ENCODE measurements around the gene CCDC61.

CCDC61 gene

DNA sequence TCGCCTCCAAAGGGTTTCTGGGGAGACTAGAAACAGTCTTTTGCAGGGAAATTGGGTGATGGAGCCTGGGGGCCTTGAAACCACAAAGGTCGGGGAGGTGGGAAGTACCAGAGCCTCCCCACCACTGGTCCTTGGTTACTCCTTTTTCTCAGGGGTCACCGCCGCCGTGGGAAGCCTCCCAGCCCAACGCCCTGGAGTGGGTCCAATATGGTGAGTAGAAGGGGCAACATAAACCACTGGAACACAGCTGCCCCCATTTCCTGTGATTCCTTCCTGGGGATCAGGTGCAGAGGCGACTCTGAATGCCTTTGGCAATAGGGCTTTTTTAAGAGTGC, 21.8 kb downstream of the CCDC61 start:
- DNase-seq, result no peak

DNA sequence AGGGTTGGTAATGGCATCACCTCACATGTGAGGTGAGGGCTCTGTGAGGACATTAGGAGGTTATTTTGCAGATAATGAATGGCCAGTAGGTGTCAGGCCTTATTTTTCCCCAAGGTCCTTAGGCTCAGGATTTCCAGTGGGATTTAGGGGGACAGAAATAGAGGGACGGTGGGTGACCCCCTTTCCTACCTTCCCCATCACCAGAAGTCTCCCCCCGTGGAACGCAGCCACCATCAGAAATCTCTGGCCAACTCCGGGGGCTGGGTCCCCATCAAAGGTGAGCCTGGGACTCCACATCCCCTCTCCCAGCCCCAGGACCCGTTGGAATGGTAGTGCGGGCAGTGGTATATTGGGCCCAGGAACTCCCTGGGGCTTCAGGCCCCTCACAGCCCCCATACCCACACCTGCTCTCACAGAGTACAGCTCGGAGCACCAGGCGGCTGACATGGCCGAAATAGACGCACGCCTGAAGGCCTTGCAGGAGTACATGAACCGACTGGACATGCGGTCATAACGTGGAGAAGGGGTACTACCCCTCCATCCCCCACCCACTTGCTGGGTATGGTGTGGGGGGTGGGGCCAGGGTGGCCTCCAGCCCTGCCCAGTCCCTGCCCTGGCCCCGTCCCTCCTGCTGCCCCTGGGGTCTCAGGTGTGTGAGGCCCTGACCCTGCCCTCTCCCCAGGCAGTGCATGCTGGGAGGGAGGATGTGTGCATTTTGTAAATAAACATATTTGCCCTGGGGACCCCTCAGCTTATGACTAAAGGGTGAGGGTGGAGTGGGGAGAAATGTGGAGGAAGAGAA, 22.8 kb downstream of the CCDC61 start:
- no peak for DNase-seq

DNA sequence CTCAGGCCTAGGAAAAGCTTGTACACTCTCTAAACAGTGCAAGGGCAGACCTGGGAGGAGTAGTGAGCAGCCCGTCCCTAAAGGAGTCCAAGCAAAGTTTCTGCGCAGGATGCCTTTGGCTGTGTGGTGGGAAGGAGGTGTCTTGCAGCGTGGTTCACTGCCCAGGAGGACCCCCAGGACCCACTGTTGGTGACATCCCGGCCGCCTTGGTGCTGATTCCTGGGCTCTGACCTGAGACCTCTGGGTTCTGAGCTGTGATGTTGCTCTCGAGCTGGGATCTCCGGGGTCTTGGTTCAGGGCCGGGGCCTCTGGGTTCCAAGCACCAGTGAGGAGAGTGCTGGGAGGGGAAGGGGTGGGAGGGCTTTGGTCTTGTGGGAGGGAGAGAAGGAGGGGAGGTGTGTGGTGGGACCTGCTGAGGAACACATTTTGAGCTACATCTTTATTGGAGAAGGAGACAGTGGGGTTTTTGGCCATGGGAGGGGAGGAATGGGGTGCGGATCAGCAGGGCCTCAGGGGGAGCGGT, 23.5 kb downstream of the CCDC61 start:
- DNase-seq, result no peak

- no peak for DNase-seq
These were observed 24.0 kb downstream of the CCDC61 start for GRCh38 chr19:46019270-46019669.

- no peak for DNase-seq
These were observed 25.5 kb downstream of the CCDC61 start for GRCh38 chr19:46020819-46021125.

DNA sequence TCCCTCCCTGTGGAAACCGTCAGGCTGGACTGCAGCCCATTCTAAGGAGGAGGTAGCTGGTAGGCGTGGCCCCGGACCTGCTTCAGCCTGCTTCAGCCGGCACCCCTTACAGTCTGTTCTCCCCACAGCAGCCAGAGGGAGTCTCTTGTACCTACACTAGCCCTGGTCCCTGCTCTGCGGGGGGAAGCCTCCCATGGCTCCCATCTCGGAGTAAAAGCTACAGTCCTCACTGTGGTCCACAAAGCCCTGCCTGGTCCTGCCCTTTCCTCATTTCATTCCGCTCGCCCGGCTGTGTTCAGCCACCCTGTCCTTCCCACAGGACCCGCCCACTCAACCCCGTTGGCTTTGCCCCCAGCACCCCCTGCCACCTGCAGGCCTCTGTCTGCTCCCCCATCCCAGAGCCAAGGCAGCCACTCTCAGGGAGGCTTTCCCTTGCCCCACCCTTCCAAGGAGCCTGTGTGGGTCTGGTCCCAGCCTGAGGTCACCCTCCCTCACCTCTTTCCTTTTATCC, 26.3 kb downstream of the CCDC61 start:
- no peak for DNase-seq

- DNase-seq, result no peak
These were observed 26.8 kb downstream of the CCDC61 start for GRCh38 chr19:46022061-46022430.

- no peak for DNase-seq
These were observed 27.4 kb downstream of the CCDC61 start, which contains the start of gene PGLYRP1 for GRCh38 chr19:46022431-46023310. PGLYRP1 (minus strand) TSS chr19:46023053; CDS start chr19:46023021, 32 bp downstream.

DNA sequence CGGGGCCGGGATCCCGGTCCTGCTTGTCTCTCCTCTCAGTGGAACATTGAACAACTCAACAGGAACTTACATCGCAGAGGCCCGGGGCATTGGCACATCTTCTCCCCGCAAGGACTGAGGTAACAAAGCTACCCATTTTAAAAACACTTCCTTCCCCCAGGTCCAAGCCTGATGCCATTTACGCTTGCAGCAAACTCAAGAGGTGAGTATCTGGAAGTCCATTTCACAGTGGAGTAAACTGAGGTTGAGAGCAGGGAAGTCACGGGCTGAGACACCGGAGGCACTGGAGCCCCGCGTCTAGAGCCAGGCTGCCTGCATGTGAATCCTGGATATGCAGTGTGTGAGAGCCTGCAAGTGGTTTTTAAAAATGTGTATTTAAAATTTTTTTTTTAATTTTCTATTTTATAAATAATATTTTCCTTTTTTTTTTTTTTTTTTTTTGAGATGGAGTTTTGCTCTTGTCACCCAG, 28.1 kb downstream of the CCDC61 start:
- no peak for DNase-seq

- DNase-seq, result no peak
These were observed 30.6 kb downstream of the CCDC61 start for GRCh38 chr19:46025835-46026234.

DNA sequence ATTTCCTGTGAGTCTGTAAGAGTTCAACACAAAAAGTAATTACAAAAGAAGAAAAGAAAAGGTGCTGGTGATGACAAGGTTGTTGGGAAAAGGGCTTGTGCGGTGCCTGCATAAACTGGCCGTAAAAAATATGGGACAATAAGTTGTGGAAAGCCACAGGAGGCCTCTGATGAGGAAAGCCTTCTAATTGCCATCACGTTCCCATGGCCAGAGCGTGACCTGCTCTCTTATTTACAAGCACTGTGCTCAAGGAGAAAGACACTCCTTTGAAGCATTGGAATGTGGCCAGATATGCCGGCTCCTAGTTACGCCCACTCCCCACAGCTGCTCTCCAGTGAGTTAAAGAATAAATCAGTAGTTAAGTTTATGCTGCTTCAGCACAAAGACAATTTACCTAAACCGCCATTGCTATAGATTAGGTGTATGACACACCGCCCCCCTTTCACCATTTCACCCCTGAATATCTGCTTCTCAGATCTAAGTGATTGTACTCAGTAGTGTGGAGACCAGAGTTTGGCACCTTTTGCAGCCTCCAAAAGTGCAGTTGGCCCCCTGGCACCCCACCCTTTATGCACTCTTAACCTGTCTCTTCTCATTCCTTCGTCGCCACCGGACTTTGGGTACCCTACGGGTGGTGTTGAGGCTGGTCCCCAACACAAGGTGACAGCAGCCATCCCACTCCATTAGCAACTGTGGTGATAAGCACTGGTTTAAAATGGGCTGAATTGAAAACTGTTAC, 35.7 kb downstream of the CCDC61 start:
- DNase-seq, result no peak

GRCh38 chr19:46031781-46032596, 36.7 kb downstream of the CCDC61 start:
- no peak for DNase-seq

GRCh38 chr19:46032597-46033025, 37.3 kb downstream of the CCDC61 start:
- no peak for DNase-seq

DNA sequence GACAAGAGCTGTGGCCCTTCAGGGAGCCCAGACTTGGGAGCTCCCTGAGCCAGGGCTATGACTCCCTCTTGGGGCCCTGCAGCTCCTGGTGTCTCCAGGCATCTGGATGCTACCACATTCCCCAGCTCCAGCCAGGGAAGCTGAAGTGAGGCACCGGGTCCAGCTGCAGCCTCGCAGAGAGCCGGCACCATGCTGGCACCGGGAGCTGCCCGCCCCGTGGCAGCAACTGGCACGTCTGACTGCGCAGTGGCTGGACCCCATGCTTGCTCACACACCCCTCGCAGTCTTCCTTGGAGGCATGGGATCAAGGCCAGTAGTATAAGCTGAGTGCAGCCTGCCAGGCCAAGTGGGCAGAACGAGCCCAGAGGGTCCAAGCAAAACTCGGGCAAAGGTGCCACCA, 38.1 kb downstream of the CCDC61 start:
- DNase-seq, result no peak

GRCh38 chr19:46035546-46035945, 40.3 kb downstream of the CCDC61 start:
- no peak for DNase-seq

DNA sequence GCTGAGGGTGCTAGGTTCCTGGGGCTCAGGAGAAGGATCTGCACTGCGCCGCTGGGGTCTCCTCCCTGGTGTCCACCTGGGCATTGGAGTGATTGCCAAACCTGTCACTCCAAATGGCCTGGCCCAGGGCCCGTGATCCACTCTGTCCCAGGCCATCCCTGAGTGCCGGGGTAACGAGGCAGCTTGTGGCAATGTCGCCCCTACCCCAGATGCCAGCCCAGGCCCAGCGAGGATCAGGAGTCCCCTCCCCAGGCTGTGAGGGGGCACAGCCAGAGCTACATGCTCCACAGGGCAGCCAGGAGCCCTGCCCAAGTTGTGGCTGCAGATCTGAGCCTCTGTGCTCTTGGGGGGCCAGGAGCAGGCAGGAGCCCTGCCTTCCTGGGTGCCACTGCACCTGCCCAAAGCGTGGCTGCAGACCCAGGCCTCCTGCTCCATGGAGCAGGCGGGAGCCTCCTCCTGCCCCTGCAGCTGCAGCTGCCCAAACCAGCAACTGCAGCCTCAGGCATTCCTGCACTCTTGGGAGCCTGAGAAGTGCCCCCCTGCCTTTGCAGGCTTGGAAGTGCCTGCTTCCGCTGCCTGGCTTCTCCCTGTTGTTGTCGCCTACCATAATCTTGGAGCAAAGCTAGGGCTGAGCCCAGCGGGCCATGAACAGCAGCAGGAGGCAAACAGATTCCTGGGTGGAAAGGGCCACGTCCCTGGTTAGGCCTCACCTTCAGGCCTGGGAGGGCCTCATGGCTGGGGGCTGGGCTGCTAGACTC, 40.9 kb downstream of the CCDC61 start:
- DNase-seq, result no peak

- DNase-seq, result no peak
These were observed 41.5 kb downstream of the CCDC61 start for GRCh38 chr19:46036744-46037128.

DNA sequence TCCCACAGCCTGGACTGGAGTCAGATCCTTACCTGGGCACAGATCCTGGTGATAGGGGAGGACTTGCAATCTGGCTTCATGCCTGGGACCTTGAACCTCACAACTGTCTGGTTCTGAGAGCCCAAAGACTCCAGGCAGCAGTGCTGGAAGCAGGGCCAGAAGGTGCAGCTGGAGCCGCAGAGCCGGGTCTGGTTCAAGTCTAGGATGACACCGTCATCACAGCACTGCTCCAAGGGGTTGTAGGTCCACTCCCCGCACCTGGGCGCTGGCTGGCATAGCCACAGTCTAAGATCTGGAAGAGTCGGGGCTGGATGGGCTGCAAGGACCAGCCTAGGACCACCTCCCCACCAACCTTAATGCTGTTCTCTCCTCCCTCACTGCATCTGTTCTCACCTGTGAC, 44.9 kb downstream of the CCDC61 start:
- no peak for DNase-seq

DNA sequence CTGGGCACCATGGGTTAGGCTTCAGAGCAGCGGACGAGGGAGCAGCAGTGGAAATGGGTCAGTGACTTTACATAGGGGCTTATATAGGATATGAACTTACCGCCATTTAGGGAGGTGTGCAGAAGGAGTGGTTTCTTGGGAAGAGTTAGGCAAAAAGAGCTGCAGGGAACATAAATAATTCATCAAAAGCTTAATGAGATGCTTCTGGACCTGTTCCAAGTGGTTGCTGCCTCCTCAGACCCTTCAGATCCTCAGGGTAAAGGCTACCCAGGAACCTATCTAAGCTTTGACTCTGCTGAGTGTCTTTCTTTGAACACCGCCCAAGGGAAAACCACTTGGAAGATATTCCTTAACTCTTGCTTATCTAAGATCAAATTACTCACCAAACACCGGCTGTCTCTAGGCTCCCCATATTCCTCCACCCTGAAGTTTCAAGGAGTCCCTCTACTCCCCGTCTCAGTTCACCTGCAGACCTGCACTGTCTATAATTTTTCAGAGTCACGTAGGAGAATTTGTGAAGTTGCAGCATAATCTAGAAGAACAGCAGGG, 45.8 kb downstream of the CCDC61 start, which contains the start of gene IGFL4:
Gene IGFL4 (minus strand): TSS at position 51 of the 549 bp plus-strand sequence. CDS start 40 bp downstream, at position 11.
- no peak for DNase-seq

DNA sequence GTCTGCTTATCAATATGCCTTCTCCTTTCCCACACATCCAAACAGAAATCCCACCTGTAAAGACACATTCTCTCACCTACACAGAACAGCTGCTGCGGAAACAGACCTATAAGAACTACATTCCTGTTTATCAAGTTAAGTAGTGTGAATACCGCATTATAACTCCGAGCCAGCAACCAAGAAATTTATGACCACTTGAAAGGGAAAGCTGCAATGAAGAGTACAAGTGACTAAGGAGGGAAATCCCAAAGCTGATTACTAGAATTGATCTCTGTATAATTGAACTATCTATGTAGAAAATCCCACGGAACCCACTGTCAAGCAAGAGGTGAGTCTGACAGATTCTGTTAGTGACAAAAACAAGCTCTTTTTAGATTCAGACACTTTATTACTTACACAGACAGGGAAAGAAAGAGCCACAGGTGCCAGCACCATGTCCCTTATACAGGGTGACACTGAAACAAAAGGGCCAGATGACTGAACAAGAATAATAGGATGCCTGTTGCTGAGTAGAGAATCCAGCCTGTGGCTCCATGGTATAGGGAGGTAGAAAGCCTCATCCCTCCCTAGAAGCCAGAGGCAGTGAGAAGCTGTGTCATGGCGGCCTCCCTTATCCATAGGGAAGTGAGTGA, 47.1 kb downstream of the CCDC61 start:
- DNase-seq, result no peak
